Mesendoderm (in vitro differentiated cells): ENCODE results near the gene IFNGR1.
"Not testable (repeated sequence)": the region's sequence is repeated elsewhere in the genome, so short reads cannot be mapped to it uniquely, and the experiment has no call there.

Source experiments
- DNase-seq: peaks from one replicate; pipeline ENCODE4 v3.0.0; 2013
- H2AK5ac ChIP-seq: 2 replicates; pipeline ENCODE4 v1.6.1; 2013; ENCODE audit warnings: low read length, inconsistent platforms
- H2BK120ac ChIP-seq: 2 replicates; pipeline ENCODE4 v1.6.1; 2013; ENCODE audit warnings: low read depth, mild to moderate bottlenecking, low read length, moderate library complexity, mixed read lengths
- H2BK15ac ChIP-seq: replicated peaks from 2 replicates; pipeline ENCODE4 v1.6.1; 2013; ENCODE audit warnings: low read depth, mild to moderate bottlenecking, moderate library complexity
- H2BK5ac ChIP-seq: 2 replicates; pipeline ENCODE4 v1.6.1; 2013; ENCODE audit warnings: low read length, inconsistent platforms
- H3K18ac ChIP-seq: 2 replicates; pipeline ENCODE4 v1.6.1; 2013; ENCODE audit warnings: mild to moderate bottlenecking, low read length, mixed read lengths
- H3K23ac ChIP-seq: one replicate; pipeline ENCODE4 v1.6.1; 2013; ENCODE audit warnings: low read length
- H3K27ac ChIP-seq: 2 replicates; pipeline ENCODE4 v1.5.1; 2013; ENCODE audit warnings: low read depth, mild to moderate bottlenecking, inconsistent platforms, low read length, moderate library complexity
- H3K27me3 ChIP-seq: 2 replicates; pipeline ENCODE4 v1.6.1; 2013; ENCODE audit warnings: low read length, control low read depth, mild to moderate bottlenecking, inconsistent platforms; ENCODE audit not compliant: insufficient read depth, poor library complexity
- H3K36me3 ChIP-seq: 2 replicates; pipeline ENCODE4 v1.6.1; 2013; ENCODE audit warnings: low read length, inconsistent platforms; ENCODE audit not compliant: control insufficient read depth, insufficient read depth
- H3K4ac ChIP-seq: one replicate; pipeline ENCODE4 v1.6.1; 2013; ENCODE audit warnings: low read depth, mild to moderate bottlenecking, low read length, moderate library complexity
- H3K4me1 ChIP-seq: 2 replicates; pipeline ENCODE4 v1.6.1; 2013; ENCODE audit warnings: low read depth, low read length, inconsistent platforms; ENCODE audit not compliant: control insufficient read depth
- H3K4me2 ChIP-seq: 2 replicates; pipeline ENCODE4 v1.6.1; 2013; ENCODE audit warnings: low read length
- H3K4me3 ChIP-seq: 2 replicates; pipeline ENCODE4 v1.5.1; 2013; ENCODE audit warnings: mild to moderate bottlenecking, low read length
- H3K56ac ChIP-seq: one replicate; pipeline ENCODE4 v1.6.1; 2013; ENCODE audit warnings: low read length
- H3K79me1 ChIP-seq: 2 replicates; pipeline ENCODE4 v1.6.1; 2013; ENCODE audit warnings: low read length, inconsistent platforms
- H3K79me2 ChIP-seq: 2 replicates; pipeline ENCODE4 v1.6.1; 2013; ENCODE audit warnings: mild to moderate bottlenecking, low read length; ENCODE audit not compliant: control insufficient read depth, insufficient read depth
- H3K9ac ChIP-seq: 2 replicates; pipeline ENCODE4 v1.6.1; 2013; ENCODE audit warnings: low read length, inconsistent platforms
- H4K5ac ChIP-seq: one replicate; pipeline ENCODE4 v1.6.1; 2013; ENCODE audit warnings: low read length
- H4K8ac ChIP-seq: one replicate; pipeline ENCODE4 v1.6.1; 2013; ENCODE audit warnings: low read depth, mild to moderate bottlenecking, control low read depth, low read length, moderate library complexity
- WGBS: extraction: QIAGEN DNeasy Blood & Tissue Kit; methylation state at CpG from one replicate; pipeline ENCODE4 v1.1.7; 2013; ENCODE audit warnings: low lambda C conversion rate, missing lambda C conversion rate; ENCODE audit not compliant: insufficient coverage; ENCODE audit errors: extremely low coverage; 5-methylcytosine and 5-hydroxymethylcytosine counted together

Gene IFNGR1

GRCh38 chr6:137254966-137255365, 35.8 kb upstream of the IFNGR1 start:
- H3K27me3 ChIP-seq: no peaks in the 10 kb centered on the region
- no peak overlapping the region for H2BK5ac ChIP-seq
- no peak overlapping the region for H3K4ac ChIP-seq
- no peak overlapping the region for H3K23ac ChIP-seq
- no peak overlapping the region for H2BK15ac ChIP-seq
- no peaks in the 10 kb centered on the region for H3K36me3 ChIP-seq
- no peak for DNase-seq
- H3K4me3 ChIP-seq: no peak overlapping the region
- no peak overlapping the region for H3K56ac ChIP-seq
- H3K4me1 ChIP-seq: no peaks in the 10 kb centered on the region
- no peak overlapping the region for H4K8ac ChIP-seq
- H4K5ac ChIP-seq: no peak overlapping the region
- no peak overlapping the region for H3K27ac ChIP-seq
- H2BK120ac ChIP-seq: no peak overlapping the region
- H3K9ac ChIP-seq: no peak overlapping the region
- H3K79me1 ChIP-seq: no peaks in the 10 kb centered on the region
- no CpG with 5 or more reads among the region's 1 CpG for WGBS
- no peak overlapping the region for H2AK5ac ChIP-seq
- H3K18ac ChIP-seq: no peak overlapping the region
- no peaks in the 10 kb centered on the region for H3K79me2 ChIP-seq
- H3K4me2 ChIP-seq: no peak overlapping the region

- H3K36me3 ChIP-seq, H4K8ac ChIP-seq, H3K9ac ChIP-seq, H2BK15ac ChIP-seq, H4K5ac ChIP-seq, H2BK5ac ChIP-seq, H3K79me1 ChIP-seq, H3K4ac ChIP-seq, H3K4me3 ChIP-seq, H3K4me2 ChIP-seq, H3K23ac ChIP-seq, H3K27me3 ChIP-seq, DNase-seq, H2BK120ac ChIP-seq, H3K56ac ChIP-seq, H3K18ac ChIP-seq, H2AK5ac ChIP-seq, H3K79me2 ChIP-seq, H3K4me1 ChIP-seq, H3K27ac ChIP-seq: not testable (repeated sequence)
- WGBS: no CpG with 5 or more reads among the region's 2 CpGs
Measured at GRCh38 chr6:137254430-137254829, 35.2 kb upstream of the IFNGR1 start.

GRCh38 chr6:137248702-137249101, 29.5 kb upstream of the IFNGR1 start:
- H3K18ac ChIP-seq: no peak overlapping the region
- no peak overlapping the region for H2BK15ac ChIP-seq
- H3K4ac ChIP-seq: no peak overlapping the region
- H2BK5ac ChIP-seq: no peak overlapping the region
- H4K5ac ChIP-seq: no peak overlapping the region
- WGBS: no CpG with 5 or more reads among the region's 4 CpGs
- H3K9ac ChIP-seq: no peak overlapping the region
- H3K4me1 ChIP-seq: no peaks in the 10 kb centered on the region
- H3K36me3 ChIP-seq: no peaks in the 10 kb centered on the region
- no peaks in the 10 kb centered on the region for H3K27me3 ChIP-seq
- no peak overlapping the region for H3K56ac ChIP-seq
- no peak for DNase-seq
- H3K27ac ChIP-seq: no peak overlapping the region
- H3K4me3 ChIP-seq: no peak overlapping the region
- no peaks in the 10 kb centered on the region for H3K79me1 ChIP-seq
- no peak overlapping the region for H2AK5ac ChIP-seq
- H3K79me2 ChIP-seq: no peaks in the 10 kb centered on the region
- no peak overlapping the region for H3K4me2 ChIP-seq
- no peak overlapping the region for H2BK120ac ChIP-seq
- no peak overlapping the region for H4K8ac ChIP-seq
- no peak overlapping the region for H3K23ac ChIP-seq

GRCh38 chr6:137247724-137248123, 28.5 kb upstream of the IFNGR1 start:
- Histone ChIP-seq H3K27ac (no peak overlapping the region), H3K4ac (no peak overlapping the region), H3K56ac (no peak overlapping the region), H3K23ac (no peak overlapping the region), H3K4me3 (no peak overlapping the region), H3K36me3 (no peaks in the 10 kb centered on the region), H3K27me3 (no peaks in the 10 kb centered on the region), H4K5ac (no peak overlapping the region), H4K8ac (no peak overlapping the region), H2BK15ac (no peak overlapping the region), H3K4me1 (no peaks in the 10 kb centered on the region), H3K4me2 (no peak overlapping the region), H2BK120ac (no peak overlapping the region), H3K18ac (no peak overlapping the region), H2AK5ac (no peak overlapping the region), H2BK5ac (no peak overlapping the region), H3K9ac (no peak overlapping the region), H3K79me1 (no peaks in the 10 kb centered on the region), H3K79me2 (no peaks in the 10 kb centered on the region)
- DNase-seq: no peak

GRCh38 chr6:137246791-137247202, 27.6 kb upstream of the IFNGR1 start:
- Histone ChIP-seq H2AK5ac (no peak overlapping the region), H3K9ac (no peak overlapping the region), H2BK5ac (no peak overlapping the region), H3K27me3 (no peaks in the 10 kb centered on the region), H2BK15ac (no peak overlapping the region), H3K27ac (no peak overlapping the region), H3K23ac (no peak overlapping the region), H4K8ac (no peak overlapping the region), H3K4me2 (no peak overlapping the region), H3K79me2 (no peaks in the 10 kb centered on the region), H3K18ac (no peak overlapping the region), H3K4me1 (no peaks in the 10 kb centered on the region), H3K36me3 (no peaks in the 10 kb centered on the region), H3K56ac (no peak overlapping the region), H3K4me3 (no peak overlapping the region), H3K79me1 (no peaks in the 10 kb centered on the region), H4K5ac (no peak overlapping the region), H3K4ac (no peak overlapping the region), H2BK120ac (no peak overlapping the region)
- DNase-seq: no peak
- no CpG with 5 or more reads among the region's 1 CpG for WGBS

GRCh38 chr6:137246164-137246563, 27.0 kb upstream of the IFNGR1 start:
- H3K4me3 ChIP-seq: no peak overlapping the region
- H3K4ac ChIP-seq: no peak overlapping the region
- H3K4me1 ChIP-seq: no peaks in the 10 kb centered on the region
- H2BK5ac ChIP-seq: no peak overlapping the region
- no peak overlapping the region for H3K4me2 ChIP-seq
- H2BK15ac ChIP-seq: no peak overlapping the region
- no peak overlapping the region for H2BK120ac ChIP-seq
- H3K9ac ChIP-seq: no peak overlapping the region
- no peaks in the 10 kb centered on the region for H3K79me1 ChIP-seq
- H3K23ac ChIP-seq: no peak overlapping the region
- no peaks in the 10 kb centered on the region for H3K79me2 ChIP-seq
- H2AK5ac ChIP-seq: no peak overlapping the region
- no peaks in the 10 kb centered on the region for H3K36me3 ChIP-seq
- H3K27me3 ChIP-seq: no peaks in the 10 kb centered on the region
- H3K56ac ChIP-seq: no peak overlapping the region
- no peak overlapping the region for H3K18ac ChIP-seq
- H4K5ac ChIP-seq: no peak overlapping the region
- DNase-seq: no peak
- H3K27ac ChIP-seq: no peak overlapping the region
- H4K8ac ChIP-seq: no peak overlapping the region
- no CpG with 5 or more reads among the region's 4 CpGs for WGBS
